ENCODE data around the gene SLC7A8. TPM values are rescaled to one million over a fixed set of nuclear protein-coding genes. Genes with fewer than 3 reads are reported as not detected.
"Not testable (repeated sequence)": the region's sequence is repeated elsewhere in the genome, so short reads cannot be mapped to it uniquely, and the experiment has no call there.

The SLC7A8 gene
- total RNA-seq, 4 donors from 2014 or later, result 15.9 to 152 (median 49.3) TPM

GRCh38 chr14:23206422-23207145 is 23.1 kb upstream of the SLC7A8 start:
- intact Hi-C loops (cut with DNase I; ENCODE audit: low total_unique reads), result no loop called here
- H3K4me1 ChIP-seq, result no peaks in the 10 kb centered on the region
- H3K4me3 ChIP-seq, result no peak overlapping the region
- no peaks in the 10 kb centered on the region for H3K36me3 ChIP-seq
- H3K9me3 ChIP-seq, result no peaks in the 10 kb centered on the region
- no peak overlapping the region for H3K27ac ChIP-seq
- TF ChIP-seq CTCF (IDR thresholded peaks at IDR 0.05), result no peak
- TF ChIP-seq POLR2A (IDR thresholded peaks at IDR 0.05), result no peak
- no peak for DNase-seq
- no peaks in the 10 kb centered on the region for H3K27me3 ChIP-seq

GRCh38 chr14:23202001-23202400 is 18.5 kb upstream of the SLC7A8 start:
- no peak for DNase-seq

GRCh38 chr14:23199141-23199540 is 15.7 kb upstream of the SLC7A8 start:
- intact Hi-C loops (cut with DNase I; ENCODE audit: low total_unique reads); H3K27ac ChIP-seq; H3K9me3 ChIP-seq; H3K27me3 ChIP-seq; H3K36me3 ChIP-seq; H3K4me3 ChIP-seq; DNase-seq; H3K4me1 ChIP-seq: not testable (repeated sequence)

More at GRCh38 chr14:23202001-23202400, 18.5 kb upstream of the SLC7A8 start:
- Histone ChIP-seq H3K9me3 (no peaks in the 10 kb centered on the region), H3K27ac (no peak overlapping the region), H3K36me3 (no peaks in the 10 kb centered on the region), H3K4me3 (no peak overlapping the region), H3K4me1 (no peaks in the 10 kb centered on the region), H3K27me3 (no peaks in the 10 kb centered on the region)
- TF ChIP-seq POLR2A (IDR thresholded peaks at IDR 0.05), result no peak
- no peak for TF ChIP-seq CTCF (IDR thresholded peaks at IDR 0.05)
- intact Hi-C loops (cut with DNase I; ENCODE audit: low total_unique reads), result no loop called here

- DNase-seq; H3K4me1 ChIP-seq; H3K27ac ChIP-seq; H3K27me3 ChIP-seq; H3K9me3 ChIP-seq; H3K4me3 ChIP-seq; intact Hi-C loops (cut with DNase I; ENCODE audit: low total_unique reads); H3K36me3 ChIP-seq: not testable (repeated sequence)
These were observed 13.0 kb upstream of the SLC7A8 start for GRCh38 chr14:23196487-23196886.

GRCh38 chr14:23195552-23196101 is 12.2 kb upstream of the SLC7A8 start:
- intact Hi-C loops (cut with DNase I; ENCODE audit: low total_unique reads), result no loop called here
- Histone ChIP-seq H3K27me3 (no peaks in the 10 kb centered on the region), H3K9me3 (no peaks in the 10 kb centered on the region), H3K4me3 (no peak overlapping the region), H3K27ac (no peak overlapping the region), H3K36me3 (no peaks in the 10 kb centered on the region), H3K4me1 (no peaks in the 10 kb centered on the region)
- DNase-seq, result no peak
- TF ChIP-seq CTCF (IDR thresholded peaks at IDR 0.05), result no peak
- TF ChIP-seq POLR2A (IDR thresholded peaks at IDR 0.05), result no peak

GRCh38 chr14:23193432-23193831 is 10.0 kb upstream of the SLC7A8 start:
- H3K36me3 ChIP-seq, result no peaks in the 10 kb centered on the region
- H3K9me3 ChIP-seq, result no peaks in the 10 kb centered on the region
- no peak for TF ChIP-seq POLR2A (IDR thresholded peaks at IDR 0.05)
- TF ChIP-seq CTCF (IDR thresholded peaks at IDR 0.05), result no peak
- DNase-seq, result no peak
- H3K27me3 ChIP-seq, result no peaks in the 10 kb centered on the region
- intact Hi-C loops (cut with DNase I; ENCODE audit: low total_unique reads), result no loop called here
- no peaks in the 10 kb centered on the region for H3K4me1 ChIP-seq
- no peak overlapping the region for H3K27ac ChIP-seq
- no peak overlapping the region for H3K4me3 ChIP-seq
